Cardiac fibroblast (primary cell): ENCODE results near the gene ACVR2A.

Experiments used
- DNase-seq, 2 donors: peaks; one replicate each; pipeline versions ENCODE4 v3.0.0 to v3.0.0-alpha.2; 2010; ENCODE audit warnings: low read depth in 2 of 2
- H3K4me3 ChIP-seq, 2 donors: replicated peaks in 1 of 2; 1 replicate in 1 of 2; 2 replicates in 1 of 2; pipeline ENCODE4 v1.5.1; 2011; ENCODE audit warnings: low read depth in 2 of 2, low read length in 2 of 2, mild to moderate bottlenecking in 2 of 2, moderate library complexity in 1 of 2
- CTCF ChIP-seq: IDR thresholded peaks from one replicate; pipeline ENCODE4 v1.5.1; 2011; ENCODE audit warnings: low read depth, mild to moderate bottlenecking, low read length, inconsistent platforms

The ACVR2A gene

DNA sequence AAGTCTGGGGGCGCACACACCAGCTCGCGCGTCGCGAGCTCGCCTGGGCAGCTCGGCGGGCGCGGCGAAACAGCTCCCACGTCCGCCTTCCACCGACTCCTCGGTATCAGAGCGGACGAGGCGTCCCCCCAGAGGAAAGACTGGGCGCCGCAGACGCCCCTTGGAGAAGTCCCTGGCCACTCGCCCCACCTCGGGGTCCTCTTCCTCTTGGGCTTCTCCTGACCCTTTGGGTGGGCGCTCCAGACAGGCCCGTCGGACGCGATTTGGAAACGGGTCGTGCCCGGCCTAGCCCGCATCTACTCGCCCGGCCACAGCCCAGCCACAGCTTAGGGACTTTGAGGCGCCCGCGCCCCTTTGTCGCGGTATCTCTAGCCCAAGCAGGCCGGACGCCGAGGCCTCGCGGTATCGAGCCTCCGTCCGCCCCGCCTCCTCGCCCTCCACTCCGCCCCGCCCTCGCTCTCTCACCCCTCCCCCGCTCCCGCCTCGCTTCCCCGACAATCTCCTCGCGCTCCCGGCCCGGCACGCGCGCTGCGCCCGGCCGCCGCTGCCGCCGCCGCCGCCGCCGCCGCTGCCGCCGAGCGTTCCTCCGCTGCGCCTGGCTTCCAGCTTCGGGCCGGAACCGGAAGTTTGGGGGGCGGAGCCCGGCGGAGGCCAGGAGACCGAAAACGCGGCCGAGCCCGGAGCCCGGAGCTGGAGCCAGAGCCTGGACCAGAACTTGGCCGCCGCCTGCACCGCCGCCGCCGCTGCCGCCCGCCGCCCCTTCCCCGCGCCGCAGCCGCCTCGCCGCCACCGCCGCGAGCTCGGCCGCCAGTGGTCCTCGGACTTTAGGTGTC is 749 bp upstream of the ACVR2A start:
- peak; percentile 19 for TF ChIP-seq CTCF
- DNase-seq = peak; percentile 88 to 93
- peak overlapping the region; percentile 74 to 87 for H3K4me3 ChIP-seq

DNA sequence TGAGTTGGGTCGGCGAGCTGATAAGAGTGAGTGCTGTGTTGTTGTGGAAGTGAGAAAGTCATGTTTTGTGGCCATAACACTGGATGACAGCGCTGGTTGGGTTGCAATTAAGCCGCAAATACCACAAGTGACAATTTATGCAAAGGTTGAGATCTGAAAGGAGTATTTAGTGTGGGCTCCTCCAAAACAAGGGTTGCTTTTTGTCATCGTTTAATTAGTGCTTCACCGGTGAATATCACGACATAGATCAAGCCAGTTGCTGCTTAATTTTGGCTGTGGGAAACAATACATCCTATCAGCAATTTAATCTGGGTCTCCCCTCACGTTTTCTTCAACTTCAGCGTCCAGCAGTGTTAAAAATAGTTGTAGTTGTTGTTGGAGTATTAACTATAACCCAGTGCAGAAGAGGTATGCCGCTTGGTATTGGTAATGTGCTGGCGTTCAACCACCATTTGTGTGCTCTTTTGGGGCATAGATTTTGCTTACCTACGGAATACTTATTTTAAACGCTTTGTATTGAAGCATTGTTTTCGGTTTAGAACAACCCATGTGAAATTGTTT is 662 bp downstream of the ACVR2A start:
- H3K4me3 ChIP-seq = peak overlapping the region; percentile 71 to 74
- no peak for TF ChIP-seq CTCF
- peak in 1 of 2 donors; percentile 14 for DNase-seq

DNA sequence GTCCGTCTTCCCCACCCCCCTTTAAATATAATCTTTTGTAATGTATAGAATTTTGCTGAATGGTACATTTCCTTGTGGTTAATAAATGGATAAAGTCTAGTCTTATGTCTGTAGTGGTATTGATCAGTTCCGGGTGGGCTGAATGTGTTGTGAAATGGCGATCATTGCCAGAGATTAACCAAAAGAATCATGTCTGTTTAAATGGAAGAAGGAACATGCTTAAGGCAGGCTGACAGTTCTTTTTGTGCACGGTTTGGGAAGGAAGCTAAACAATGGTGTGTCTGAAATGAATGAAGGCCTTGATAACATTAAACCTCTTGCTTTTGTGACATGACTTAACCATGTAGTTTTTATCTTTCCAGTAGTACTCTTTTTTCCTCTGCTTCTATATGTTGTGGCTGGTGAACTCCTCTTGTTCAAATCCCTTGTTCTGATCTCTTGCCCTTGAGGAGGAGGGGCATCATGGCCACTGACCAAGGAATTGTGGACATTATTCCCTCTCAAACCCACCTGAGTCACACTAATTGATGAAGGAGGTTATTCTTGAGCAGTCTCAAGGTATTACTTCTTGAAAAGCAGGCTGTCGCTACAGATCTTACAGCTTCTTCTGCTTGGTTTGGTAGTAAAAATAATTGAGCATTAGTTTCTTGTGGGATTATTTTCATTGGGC is 1.7 kb downstream of the ACVR2A start:
- DNase-seq = no peak
- H3K4me3 ChIP-seq = peak overlapping the region; percentile 71 to 74
- no peak for TF ChIP-seq CTCF

- peak in 1 of 2 donors; percentile 26 for DNase-seq
- TF ChIP-seq CTCF = no peak
- H3K4me3 ChIP-seq = no peak overlapping the region
Measured at GRCh38 chr2:147847746-147848391, 3.0 kb downstream of the ACVR2A start.

- DNase-seq = no peak
- TF ChIP-seq CTCF = no peak
- H3K4me3 ChIP-seq = no peak overlapping the region
Measured at GRCh38 chr2:147850838-147851237, 6.0 kb downstream of the ACVR2A start.

- TF ChIP-seq CTCF = no peak
- no peak overlapping the region for H3K4me3 ChIP-seq
- DNase-seq = no peak
Measured at GRCh38 chr2:147851244-147851930, 6.6 kb downstream of the ACVR2A start.
